HG03039 (cell line): ENCODE data around the gene SPNS3.

Experiments
- ATAC-seq: cut with Tn5 transposase; IDR thresholded peaks from one replicate; pipeline ENCODE4 v1.9.1; 2021; ENCODE audit warnings: mild to moderate bottlenecking, moderate library complexity; ENCODE audit not compliant: unreplicated experiment

SPNS3 gene

GRCh38 chr17:4487820-4488716 is 54.3 kb downstream of the SPNS3 start:
- no peak for ATAC-seq

DNA sequence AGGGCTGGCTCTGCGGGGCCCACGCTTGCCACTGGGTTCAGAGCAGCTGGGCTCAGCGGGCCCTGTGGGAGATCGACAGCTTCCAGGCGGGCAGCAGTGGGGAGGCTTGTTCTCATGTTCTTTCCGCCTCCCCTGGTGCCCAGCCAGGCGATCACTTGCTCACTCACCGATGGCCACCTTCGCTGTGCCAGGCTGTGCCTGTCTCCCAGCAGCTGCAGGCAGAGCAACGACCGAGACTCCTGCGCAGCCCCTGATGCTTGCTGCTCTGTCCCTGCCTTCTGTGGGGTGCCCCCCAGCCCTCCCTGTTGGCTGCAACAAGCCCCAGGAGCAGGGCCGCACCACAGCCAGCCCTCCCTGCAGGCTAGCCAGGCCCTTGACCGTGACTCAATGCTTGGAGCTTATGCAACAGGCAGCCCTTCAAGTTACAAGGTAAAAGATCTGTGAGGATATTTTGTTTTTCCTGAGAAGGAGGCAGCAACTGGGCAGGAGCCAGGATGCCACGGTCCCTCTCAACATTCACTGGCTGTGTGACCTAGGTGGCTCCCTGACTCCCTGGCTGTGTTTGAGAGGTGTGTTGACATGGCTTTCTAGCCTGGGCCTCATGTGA is 55.4 kb downstream of the SPNS3 start:
- ATAC-seq, result no peak

- ATAC-seq, result no peak
Observed at GRCh38 chr17:4490109-4490591, 56.4 kb downstream of the SPNS3 start.

DNA sequence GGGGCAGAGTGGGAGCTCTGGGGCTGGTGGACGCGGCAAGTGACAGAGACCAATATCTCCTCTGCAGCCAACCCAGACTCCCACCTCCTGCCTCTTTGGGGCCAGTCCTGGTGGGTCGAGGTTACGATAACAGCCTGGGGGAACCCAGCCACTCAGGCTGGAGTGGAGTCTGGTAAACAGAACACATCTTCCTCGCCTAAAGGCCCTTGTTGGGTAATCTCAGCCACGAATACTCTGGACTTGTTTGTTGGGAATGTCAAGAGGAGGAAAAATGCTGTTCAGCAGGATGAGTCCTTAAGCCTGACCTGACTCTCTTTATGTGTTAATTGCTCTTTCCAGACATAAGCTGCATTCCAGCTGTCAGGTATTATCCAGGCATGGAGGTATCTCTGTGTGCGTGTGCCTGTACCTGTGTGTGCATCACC is 56.9 kb downstream of the SPNS3 start:
- ATAC-seq, result no peak

DNA sequence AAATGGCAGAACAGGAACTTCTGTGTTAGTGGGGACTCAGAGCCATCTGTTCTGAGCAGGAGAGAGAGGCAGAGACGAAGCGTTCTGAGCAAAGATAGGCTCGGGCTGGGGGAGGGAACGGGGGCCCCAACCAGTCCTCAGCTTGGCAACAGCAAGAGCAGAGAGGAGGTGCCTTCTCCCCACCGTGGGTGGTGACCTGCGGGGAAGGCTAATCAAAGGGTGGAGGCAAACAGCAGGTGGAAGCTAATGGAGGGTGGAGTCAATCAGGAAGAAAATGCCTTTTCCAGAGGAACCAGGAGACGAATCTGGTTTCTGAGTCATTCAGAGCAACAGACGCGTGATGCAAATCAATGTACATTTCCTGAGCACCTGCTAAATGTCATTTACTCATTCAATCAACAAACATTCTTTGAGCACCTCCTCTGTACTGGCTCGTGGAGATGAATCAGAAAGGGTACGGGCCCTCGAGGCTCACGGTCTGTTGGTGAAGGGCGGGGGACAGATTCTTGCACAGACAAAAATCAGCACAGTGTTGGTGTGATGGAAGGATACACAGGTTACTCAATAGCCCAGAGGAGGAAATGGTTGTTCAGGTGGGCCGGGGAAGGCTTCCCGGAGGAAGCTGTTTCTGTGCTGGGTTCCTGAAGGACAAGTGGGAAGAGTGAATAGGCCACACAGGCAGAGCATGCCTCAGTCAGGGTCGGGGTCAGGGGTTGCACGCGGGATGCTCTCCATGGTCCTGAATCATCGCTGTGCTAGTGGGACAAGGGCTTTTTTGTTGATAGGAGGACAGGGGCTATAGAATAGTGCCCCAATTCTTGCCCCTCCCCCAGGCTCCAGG is 59.2 kb downstream of the SPNS3 start:
- no peak for ATAC-seq

- no peak for ATAC-seq
Observed at GRCh38 chr17:4497101-4497824, 63.5 kb downstream of the SPNS3 start.

DNA sequence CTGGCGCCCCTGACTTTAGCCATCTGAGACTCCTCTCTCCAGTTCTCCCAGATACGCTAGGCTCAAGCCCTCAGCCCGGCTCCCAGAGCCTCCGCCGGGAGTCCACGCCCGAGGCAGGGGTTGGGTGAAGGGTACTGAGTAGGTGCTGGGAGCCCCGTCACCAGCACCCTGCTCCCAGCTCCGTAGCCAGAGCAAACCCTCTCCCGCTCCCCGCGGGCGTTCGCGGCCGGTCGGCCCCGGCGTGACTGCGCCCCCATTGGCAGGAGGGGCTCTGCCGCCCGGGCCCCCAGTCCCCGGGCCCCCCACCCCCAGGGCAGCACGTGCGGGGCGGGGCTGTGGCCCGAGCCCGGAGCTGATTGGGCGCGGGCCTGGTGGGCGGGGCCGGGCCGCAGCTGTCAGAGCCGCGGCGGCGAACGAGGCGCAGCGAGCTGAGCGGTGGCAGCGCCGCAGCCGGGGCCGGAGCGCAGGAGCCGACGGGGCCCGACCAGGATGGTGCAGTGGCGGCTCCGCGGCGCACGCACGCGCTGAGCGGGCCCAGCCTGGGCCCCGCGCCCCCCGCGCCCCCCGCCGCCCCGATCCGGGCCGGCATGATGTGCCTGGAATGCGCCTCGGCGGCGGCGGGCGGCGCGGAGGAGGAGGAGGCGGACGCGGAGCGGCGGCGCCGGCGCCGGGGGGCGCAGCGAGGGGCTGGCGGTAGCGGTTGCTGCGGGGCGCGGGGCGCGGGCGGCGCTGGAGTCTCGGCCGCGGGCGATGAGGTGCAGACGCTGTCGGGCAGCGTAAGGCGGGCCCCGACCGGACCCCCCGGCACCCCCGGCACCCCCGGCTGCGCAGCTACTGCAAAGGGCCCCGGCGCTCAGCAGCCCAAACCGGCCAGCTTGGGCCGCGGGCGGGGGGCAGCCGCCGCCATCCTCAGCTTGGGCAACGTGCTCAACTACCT is 65.0 kb downstream of the SPNS3 start, which contains the start of gene SPNS2:
Gene SPNS2 (plus strand): TSS at position 421 of the 937 bp plus-strand sequence. CDS start 167 bp downstream, at position 588.
- no peak for ATAC-seq

DNA sequence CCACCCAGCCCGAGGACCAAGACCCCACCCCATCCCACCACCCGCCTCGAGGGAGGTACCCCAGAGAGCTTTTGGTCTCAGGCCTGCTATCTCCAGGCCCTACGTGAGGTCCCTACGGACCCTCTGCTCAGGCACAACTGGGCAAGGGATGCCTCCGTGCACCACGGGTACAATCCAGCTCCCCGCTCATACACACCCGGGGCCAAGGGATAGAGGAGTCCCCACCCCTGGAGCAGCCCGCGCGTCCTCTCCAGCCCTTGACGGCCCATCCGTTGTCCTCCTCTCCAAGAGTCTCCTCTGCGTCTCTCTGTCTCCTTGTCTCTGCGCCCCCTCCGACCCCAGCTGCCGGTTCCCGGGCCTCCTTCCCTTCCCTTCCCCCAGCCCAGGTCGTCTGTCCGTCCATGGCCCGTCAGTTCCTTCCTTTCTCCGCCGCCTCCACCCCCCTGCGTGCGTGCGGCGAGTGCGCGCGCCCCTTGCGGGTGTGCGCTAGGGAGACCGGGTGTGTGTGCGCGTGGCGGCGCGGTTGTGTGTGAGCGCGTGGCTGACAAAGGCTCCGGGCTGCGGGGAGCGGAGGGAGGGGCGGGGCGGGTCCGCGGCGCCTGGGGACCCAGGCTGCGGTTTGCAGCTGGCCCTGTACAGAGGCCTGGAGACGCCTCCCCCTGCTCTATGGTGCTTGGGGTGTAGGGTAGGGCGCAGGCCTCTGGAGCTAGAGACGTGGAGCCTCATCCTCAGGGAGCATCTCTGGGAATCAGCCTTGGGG is 65.9 kb downstream of the SPNS3 start:
- ATAC-seq, result no peak

DNA sequence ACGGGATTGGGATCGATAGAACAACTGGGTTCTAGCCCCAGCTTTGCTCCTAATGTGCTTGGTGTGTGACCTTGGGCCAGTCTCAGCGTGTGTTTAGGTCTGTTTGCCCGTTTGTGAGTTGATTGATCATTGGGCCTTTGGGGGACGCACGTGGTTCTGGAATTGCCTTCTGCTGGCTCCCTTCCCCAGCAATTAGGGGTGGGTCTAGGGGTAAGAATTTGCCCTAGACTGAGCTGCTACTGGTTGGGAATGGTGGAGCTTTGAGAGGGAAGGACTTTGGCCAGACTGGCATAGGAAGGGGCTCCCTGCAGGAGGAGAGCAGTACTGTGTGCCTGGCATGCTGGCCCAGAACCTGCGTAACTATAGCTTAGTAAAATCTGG is 66.4 kb downstream of the SPNS3 start:
- no peak for ATAC-seq

DNA sequence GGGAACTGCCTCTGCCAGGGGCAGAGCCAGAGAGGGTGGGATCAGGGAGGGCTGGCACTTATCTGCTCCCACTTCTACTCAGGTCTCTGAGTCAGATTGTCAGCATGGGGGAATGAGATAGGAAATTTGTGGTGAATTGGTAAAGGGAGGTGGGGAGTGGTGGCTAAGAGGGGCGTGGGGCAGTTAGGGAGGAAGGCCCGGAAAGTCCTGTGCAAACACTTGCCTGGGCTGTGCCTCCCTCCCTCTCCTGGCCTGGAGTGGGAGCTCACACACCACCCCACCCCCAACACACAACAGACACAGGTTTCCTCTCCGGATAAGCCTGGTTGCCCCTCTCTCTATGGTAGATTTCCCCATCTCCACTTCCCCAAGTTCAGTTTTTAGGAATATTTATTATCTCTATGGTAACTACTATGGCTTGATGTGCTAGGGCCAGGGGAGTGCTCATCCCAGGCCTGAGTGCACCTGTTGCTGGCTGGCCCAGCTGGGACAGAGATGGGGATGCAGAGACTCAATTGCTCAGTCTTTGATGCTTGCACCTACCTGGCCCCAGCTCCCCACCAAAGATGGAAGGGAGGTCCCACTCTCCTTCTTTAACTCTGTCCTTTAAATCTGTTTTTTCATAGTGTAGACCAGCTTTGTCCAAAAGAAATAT is 67.7 kb downstream of the SPNS3 start:
- no peak for ATAC-seq

GRCh38 chr17:4502466-4503154 is 68.9 kb downstream of the SPNS3 start:
- no peak for ATAC-seq

GRCh38 chr17:4503283-4504025 is 69.7 kb downstream of the SPNS3 start:
- no peak for ATAC-seq

DNA sequence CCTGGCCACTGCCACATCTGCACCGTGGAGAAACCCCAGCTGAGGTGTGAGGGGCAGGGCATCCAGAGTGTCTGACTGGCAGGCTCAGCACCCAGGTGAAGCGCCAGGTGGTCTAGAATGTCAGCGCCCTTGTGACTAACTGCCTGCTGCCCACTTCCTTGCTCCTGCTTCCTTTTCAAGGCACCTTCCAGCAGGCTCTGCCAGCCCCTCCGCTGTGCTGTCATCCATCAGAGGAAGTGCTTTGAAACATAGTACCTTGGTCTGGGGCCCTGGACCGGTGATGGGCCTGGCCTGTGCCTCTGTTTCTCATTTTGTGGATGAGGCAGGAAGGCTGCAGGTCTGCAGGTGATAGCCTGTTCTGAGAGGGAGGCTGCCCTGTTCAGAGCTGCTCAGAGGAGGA is 70.4 kb downstream of the SPNS3 start:
- no peak for ATAC-seq

DNA sequence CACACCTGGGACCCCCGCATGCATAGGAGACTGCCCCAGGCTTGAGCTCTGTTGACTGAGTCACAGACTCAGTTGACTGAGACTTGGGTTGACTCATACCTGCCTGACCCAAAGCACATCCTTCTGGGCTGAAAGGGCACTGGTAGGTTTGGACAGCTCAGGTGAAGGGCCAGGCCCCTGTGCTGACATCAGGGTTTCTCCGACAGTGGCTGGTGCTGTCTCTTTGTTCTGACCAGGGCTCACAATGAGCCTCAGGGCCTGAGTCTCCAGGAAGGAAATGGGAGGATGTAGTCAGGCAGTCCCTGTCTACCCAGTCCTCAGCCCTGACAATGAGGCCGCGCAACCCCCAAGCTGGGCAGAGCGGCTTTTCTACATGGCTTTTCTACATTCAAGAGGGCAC is 71.4 kb downstream of the SPNS3 start:
- ATAC-seq, result no peak

DNA sequence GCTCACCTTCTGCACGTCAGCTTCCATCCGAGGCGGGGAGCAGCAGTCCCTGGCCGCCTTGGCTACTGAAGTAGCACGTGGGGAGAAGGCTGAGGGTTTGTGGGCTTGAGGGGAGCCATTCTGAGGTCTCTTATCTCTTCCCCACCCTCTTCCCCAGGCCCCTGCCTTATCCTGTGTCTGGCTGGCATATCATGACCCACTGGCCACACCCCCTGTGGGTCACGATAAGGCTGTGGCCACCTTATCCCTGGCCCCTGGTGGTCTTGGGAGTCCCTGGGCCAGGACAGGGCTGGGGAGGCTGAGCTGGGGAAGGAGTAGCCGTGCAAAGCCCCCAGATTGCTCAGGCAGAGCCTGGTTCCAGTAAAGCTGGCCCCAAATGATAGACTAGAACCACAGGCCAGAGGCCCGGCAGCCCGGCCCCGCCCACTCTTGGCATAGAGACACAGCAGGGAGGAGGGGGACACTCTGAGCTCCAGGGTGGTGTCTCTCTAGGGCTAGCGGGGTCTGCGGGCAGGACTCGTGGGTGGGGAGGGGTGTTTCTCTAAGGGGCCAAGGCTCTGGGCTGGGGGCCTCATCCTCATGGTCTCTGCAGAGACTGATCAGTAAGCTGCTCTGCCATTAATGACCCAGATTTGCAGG is 72.6 kb downstream of the SPNS3 start:
- no peak for ATAC-seq

DNA sequence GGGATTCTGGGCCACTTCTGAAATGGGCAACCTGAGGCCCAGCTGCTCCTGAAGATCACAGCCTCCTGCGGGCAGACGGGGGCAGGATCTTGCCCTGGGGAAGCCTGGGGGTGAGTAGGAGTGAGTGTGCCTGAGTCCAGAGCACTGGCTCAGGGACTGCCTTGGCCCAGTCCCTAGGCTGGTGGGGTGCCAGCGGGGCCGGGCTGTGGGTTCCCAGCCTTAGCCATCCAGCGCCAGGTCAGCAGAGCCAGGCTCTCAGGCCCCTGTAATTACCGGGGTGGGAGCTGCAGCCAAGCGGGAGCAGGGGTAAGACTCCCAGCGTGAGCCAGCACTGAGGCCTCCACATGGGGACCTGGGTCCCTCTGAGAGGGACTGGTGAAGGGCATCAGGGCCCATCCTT is 73.2 kb downstream of the SPNS3 start:
- no peak for ATAC-seq
